ENCODE results near the gene EREG. TPM values are rescaled to one million over a fixed set of nuclear protein-coding genes. Genes with fewer than 3 reads are reported as not detected.

Gene EREG
- total RNA-seq, 1 donor: 5.2 TPM

DNA sequence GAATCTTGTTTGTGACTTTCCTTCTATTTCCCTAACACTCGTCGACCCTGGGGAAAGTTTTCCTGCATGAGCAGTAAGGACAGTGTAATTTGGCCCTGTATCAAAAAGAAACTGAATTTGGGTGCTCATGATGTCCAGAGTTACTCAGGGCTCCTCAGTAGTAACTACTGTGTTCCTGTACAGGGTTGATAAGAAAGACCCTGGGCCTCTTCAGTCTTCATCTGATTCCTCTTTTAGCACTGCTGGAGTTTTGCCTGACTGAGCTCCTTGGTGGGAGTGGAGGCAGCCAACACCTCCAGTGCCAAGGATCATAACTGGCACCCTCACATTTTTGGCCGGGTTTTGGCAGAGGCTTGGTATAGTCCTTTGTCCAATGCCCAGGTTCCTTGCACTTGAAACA is 72.9 kb downstream of the EREG start:
- no peak for DNase-seq (ENCODE audit: low read depth)

More for the DNA sequence above, 72.9 kb downstream of the EREG start:
- no peak overlapping the region for H3K4me3 ChIP-seq (ENCODE audit: low read depth, low read length)
- TF ChIP-seq CTCF (IDR thresholded peaks at IDR 0.05; ENCODE audit: insufficient read depth, low read depth, low read length): no peak

Other genes starting within 250 kb of the EREG start
- 7.4 and 16.8 TPM in 2 replicates for gene MTHFD2L, start 207.0 kb upstream of the EREG start, total RNA-seq
- gene EPGN, start 56.7 kb upstream of the EREG start, total RNA-seq: 0.32 and 0.43 TPM in 2 replicates
- under 0.01 TPM in 1 of 2 replicates, not detected in the other for gene AREG, start 80.0 kb downstream of the EREG start, total RNA-seq

All from fibroblast of villous mesenchyme (primary cell).